D721Med (cell line): ENCODE data around the gene COL12A1.

ENCODE experiments used
- DNase-seq: peaks from one replicate; pipeline ENCODE4 v3.0.0; 2011; ENCODE audit warnings: low spot score; ENCODE audit not compliant: insufficient read length
- FAIRE-seq: peaks from 2 replicates; lab custom pipeline; 2011; peaks lifted over from hg19 to GRCh38; lab: Jason Lieb, UNC
- CTCF ChIP-seq: IDR thresholded peaks from 2 replicates; pipeline ENCODE4 v1.5.1; 2012; ENCODE audit warnings: mild to moderate bottlenecking, control low read depth; ENCODE audit not compliant: insufficient read depth; ENCODE audit errors: missing control alignments

The COL12A1 gene

GRCh38 chr6:75167851-75168250 is 38.0 kb downstream of the COL12A1 start:
- DNase-seq (no peak), FAIRE-seq (no peak)
- no peak for TF ChIP-seq CTCF

- no peak for TF ChIP-seq CTCF
- FAIRE-seq (no peak), DNase-seq (no peak)
These were observed 38.5 kb downstream of the COL12A1 start for GRCh38 chr6:75167325-75167724.

GRCh38 chr6:75166773-75167172 is 39.1 kb downstream of the COL12A1 start:
- no peak for TF ChIP-seq CTCF
- FAIRE-seq, result no peak
- no peak for DNase-seq

- no peak for TF ChIP-seq CTCF
- no peak for FAIRE-seq
- DNase-seq, result no peak
These were observed 39.6 kb downstream of the COL12A1 start for GRCh38 chr6:75166236-75166635.

GRCh38 chr6:75158176-75158575 is 47.7 kb downstream of the COL12A1 start:
- no peak for DNase-seq
- FAIRE-seq, result no peak
- no peak for TF ChIP-seq CTCF

- FAIRE-seq, result no peak
- DNase-seq, result no peak
- TF ChIP-seq CTCF, result no peak
These were observed 48.5 kb downstream of the COL12A1 start for GRCh38 chr6:75157336-75157735.

GRCh38 chr6:75156186-75156878 is 49.5 kb downstream of the COL12A1 start:
- DNase-seq, result no peak
- no peak for FAIRE-seq
- no peak for TF ChIP-seq CTCF
